HG03432 (cell line): ENCODE measurements around the gene DMRTC2.

Experiments
- ATAC-seq: cut with Tn5 transposase; IDR thresholded peaks from one replicate; pipeline ENCODE4 v1.9.1; 2021; ENCODE audit warnings: mild to moderate bottlenecking, moderate library complexity; ENCODE audit not compliant: unreplicated experiment

The DMRTC2 gene

GRCh38 chr19:41887711-41888382, 43.0 kb downstream of the DMRTC2 start:
- ATAC-seq: no peak

DNA sequence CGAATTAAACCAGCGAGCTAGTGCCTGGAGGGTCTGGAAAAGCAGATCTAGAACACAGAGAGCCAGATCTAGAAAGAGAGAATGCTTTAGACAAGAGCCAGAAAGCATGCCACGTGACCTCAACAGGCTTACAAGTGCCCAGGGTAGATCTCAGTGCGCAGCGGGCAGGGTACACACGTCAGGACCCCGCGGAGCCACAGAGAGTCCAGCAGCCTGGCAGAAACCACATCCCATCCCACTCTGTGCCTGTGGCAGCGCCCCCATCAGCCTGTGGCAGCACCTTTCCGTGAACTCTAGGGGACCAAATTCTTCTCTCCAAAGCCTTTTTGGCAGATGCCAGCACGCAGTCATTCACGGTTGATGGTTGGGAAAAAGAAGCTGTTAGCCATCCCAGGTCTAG, 44.1 kb downstream of the DMRTC2 start:
- ATAC-seq: no peak

DNA sequence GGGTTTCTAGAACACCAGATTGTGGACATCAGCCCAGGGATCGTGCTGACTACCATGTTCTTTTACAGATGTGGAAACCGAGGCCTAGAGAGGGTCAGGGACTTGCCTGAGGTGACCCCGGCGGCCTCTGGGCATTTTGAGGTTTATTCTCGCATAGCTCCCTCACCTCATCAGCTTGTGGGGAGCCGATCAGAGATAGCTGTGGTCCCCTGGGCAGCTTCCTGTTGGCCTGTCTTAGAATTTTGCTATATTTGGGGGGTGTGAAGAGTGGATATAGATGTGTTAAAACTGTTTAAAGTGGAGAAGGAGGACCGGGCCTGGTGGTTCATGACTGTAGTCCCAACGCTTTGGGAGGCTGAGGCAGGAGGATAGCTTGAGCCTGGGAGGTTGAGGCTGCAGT, 45.1 kb downstream of the DMRTC2 start:
- ATAC-seq: no peak

GRCh38 chr19:41890936-41891335, 46.1 kb downstream of the DMRTC2 start:
- ATAC-seq: no peak

DNA sequence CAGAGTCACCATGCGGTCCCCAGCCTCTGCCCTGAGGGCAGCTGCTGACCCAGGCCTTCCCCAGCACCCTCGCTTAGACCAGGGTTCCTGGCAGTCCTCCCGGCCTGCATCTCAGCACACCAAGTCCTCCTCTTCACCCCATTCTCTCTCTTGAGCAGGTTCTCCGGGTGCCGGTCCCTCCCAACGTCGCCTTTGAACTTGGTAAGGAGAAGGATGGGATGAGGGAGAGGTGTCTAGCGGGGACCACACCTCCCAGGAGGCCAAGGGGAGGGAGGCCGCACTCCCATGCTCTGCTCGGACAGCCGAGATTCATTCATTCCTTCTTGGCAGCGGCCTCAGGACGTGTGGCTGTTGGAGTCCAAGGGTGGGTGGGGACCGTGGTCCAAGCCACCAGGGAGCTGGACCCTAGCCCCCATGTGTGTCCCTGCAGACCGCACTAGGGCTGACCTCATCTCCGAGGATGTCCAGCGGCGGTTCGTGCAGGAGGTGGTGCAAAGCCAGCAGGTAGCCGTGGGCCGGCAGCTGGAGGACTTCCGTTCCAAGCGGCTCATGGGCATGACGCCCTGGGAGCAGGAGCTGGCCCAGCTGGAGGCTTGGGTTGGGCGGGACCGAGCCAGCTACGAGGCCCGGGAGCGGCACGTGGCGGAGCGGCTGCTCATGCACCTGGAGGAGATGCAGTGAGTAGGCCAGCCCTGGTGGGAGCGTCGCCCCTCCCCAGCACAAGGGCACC, 47.5 kb downstream of the DMRTC2 start:
- ATAC-seq: no peak

GRCh38 chr19:41893899-41894298, 49.1 kb downstream of the DMRTC2 start:
- ATAC-seq: no peak

DNA sequence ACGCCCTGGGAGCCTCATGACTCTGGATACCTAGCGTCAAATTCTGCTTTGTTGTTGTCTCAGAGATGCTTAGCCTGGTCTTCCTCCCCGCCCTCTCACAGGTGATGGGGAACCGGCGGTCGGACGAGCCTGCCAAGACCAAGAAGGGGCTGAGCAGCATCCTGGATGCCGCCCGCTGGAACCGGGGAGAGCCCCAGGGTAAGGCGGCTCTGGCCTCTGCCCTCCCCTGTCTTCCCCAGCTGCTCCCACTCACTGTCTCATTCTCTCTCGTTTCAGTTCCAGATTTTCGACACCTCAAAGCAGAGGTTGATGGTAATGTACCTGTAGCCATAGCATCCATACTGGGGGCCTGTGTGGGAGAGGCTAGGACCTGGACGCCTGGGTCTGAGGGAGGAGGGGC, 49.5 kb downstream of the DMRTC2 start:
- ATAC-seq: no peak

DNA sequence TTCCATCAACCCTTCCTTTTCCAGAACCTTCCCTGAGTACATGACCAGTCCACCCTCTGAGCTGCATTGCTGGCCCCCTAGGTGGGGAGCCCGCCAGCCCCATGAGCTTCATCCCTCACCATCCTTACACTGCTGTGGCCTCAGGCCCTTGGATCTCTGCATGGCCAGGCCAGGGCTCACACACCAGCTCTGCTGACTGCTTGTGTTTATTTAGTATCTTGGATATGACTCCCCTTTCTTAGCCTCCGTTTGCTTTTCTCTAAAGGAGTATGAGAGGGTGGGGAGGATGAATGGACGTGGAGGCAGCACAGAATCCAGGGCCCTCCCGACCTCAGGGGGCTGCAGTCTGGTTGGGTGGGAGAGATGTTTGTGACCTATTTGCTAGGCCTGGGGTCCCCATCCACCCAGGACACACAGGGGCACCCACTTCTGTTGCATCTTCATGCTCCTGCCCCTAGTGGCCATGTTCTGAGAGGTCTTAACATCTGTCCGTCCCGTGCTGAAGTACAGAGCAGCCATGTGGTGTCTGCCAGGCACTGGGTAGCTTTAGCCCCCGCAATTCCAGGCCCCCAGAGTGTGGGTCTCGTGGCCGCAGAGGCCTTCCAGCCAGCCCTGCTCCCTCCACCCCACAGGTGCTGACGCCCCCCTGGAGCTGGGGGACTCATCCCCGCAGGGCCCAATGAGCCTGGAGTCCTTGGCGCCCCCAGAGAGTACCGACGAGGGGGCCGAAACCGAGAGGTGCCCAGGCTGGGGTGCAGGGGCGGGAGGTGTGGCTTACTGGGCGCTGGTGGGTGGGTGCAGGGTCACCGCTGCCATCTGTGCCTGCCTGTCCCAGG, 51.1 kb downstream of the DMRTC2 start:
- ATAC-seq: no peak

DNA sequence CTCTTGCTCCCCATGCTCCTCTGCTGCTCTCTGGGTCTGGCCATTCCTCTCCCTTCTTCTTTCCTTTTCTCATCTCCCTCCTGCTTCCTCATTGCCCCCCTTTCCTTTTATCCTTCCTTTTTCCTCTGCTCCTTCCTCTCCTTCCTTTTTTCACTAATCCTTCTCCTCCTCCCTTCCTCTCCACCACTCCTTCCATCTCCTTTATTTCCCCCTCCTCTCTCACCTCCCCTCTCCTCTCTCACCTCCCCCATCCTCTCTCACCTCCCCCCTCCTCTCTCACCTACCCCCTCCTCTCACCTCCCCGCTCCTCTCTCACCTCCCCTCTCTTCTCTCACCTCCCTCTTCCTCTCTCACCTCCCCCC, 51.7 kb downstream of the DMRTC2 start:
- no peak for ATAC-seq

DNA sequence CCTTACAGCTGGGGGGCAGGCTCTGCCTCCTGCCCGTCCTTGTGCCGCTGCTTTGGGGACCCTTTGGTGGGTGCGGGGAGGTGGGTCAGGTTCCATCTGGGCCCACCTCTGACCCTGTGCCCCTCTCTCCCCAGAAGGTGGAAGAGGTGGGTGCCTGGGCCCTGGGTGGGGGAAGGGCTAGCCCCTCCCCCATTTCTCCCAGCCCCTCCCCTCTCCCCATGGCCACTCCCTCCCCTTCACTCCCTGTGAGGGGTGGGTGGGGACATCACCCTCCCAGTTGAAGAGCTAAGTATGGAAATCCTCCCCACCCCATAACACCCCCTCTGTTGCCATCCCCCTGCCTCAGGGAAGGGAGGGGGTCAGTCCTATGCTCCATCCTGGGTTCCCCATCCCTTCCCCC, 52.3 kb downstream of the DMRTC2 start:
- ATAC-seq: no peak

DNA sequence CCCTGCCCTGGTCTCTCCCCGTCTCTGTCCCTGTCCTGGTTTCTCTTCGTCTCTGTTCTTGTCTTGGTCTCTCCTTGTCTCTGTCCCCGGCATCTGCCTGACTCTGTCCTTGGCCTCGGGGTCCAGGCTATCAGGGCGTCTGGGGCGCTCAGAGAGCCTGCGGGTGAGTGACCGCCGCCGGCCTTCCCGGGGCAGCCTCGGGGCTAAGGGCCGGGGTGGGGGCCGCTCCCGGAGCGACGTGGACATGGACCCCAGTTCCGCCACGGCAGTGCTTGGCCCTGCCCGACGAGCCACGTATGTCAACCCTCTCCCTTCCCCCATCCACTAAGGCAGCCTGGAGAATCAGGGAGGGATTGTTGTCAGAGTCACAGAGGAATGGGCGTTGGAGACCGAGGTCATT, 53.0 kb downstream of the DMRTC2 start:
- ATAC-seq: no peak

DNA sequence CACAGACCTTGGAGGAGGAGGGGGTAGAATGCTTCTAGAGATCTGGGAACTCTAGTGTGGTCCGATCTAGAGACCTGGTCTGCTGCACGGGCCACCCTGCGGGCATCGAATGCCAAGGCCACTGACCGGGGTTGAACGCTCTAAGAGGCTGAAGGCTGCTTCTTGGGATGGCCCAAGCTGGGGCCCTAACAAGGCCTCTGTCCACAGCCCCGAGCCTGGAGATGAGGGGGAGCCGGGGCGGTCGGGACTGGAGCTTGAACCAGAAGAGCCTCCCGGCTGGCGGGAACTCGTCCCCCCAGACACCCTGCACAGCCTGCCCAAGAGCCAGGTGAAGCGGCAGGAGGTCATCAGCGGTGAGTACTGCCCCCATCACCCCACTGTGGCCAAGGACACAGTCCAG, 53.4 kb downstream of the DMRTC2 start:
- ATAC-seq: no peak
